Stimulated activated CD8-positive, alpha-beta memory T cell treated with anti-CD3 and anti-CD28 coated beads, Interleukin-4, amount 100 ng/mL, for 1 hour (primary cell): ENCODE data around the gene SRSF1.
"Not testable (repeated sequence)": the region's sequence is repeated elsewhere in the genome, so short reads cannot be mapped to it uniquely, and the experiment has no call there.

Experiments used
- DNase-seq, 2 donors: peaks; one replicate each; pipeline ENCODE4 v3.0.0-alpha.2; 2020; ENCODE audit warnings: low read depth in 2 of 2, low spot score in 1 of 2

SRSF1 gene

GRCh38 chr17:58006924-58007780, at the start of gene SRSF1:
TSS of gene SRSF1 (minus strand) at chr17:58007246. CDS start at chr17:58007137, 109 bp downstream.
- DNase-seq = peak; percentile 89 to 97

- no peak for DNase-seq
These were observed 49.4 kb upstream of the SRSF1 start for GRCh38 chr17:58056476-58056875.

GRCh38 chr17:58054641-58055040, 47.6 kb upstream of the SRSF1 start:
- no peak for DNase-seq

- no peak for DNase-seq
These were observed 46.1 kb upstream of the SRSF1 start for GRCh38 chr17:58052945-58053715.

- DNase-seq = no peak
These were observed 45.4 kb upstream of the SRSF1 start for GRCh38 chr17:58052407-58052806.

- no peak for DNase-seq
These were observed 44.4 kb upstream of the SRSF1 start for GRCh38 chr17:58051468-58051867.

- DNase-seq = no peak
These were observed 43.9 kb upstream of the SRSF1 start for GRCh38 chr17:58050966-58051365.

GRCh38 chr17:58049533-58049932, 42.5 kb upstream of the SRSF1 start:
- DNase-seq = no peak

- no peak for DNase-seq
These were observed 40.5 kb upstream of the SRSF1 start for GRCh38 chr17:58047376-58048150.

GRCh38 chr17:58046239-58047094, 39.4 kb upstream of the SRSF1 start:
- no peak for DNase-seq

- not testable (repeated sequence) for DNase-seq
These were observed 37.2 kb upstream of the SRSF1 start for GRCh38 chr17:58044256-58044655.

- no peak for DNase-seq
These were observed 36.5 kb upstream of the SRSF1 start for GRCh38 chr17:58043221-58044181.

GRCh38 chr17:58041161-58041560, 34.1 kb upstream of the SRSF1 start:
- DNase-seq = no peak

- no peak for DNase-seq
These were observed 33.3 kb upstream of the SRSF1 start for GRCh38 chr17:58040386-58040785.

- DNase-seq = no peak
These were observed 32.9 kb upstream of the SRSF1 start for GRCh38 chr17:58039975-58040374.

GRCh38 chr17:58032691-58033415, 25.8 kb upstream of the SRSF1 start:
- no peak for DNase-seq

- no peak for DNase-seq
These were observed 21.5 kb upstream of the SRSF1 start for GRCh38 chr17:58028578-58028977.

- DNase-seq = no peak
These were observed 13.4 kb upstream of the SRSF1 start for GRCh38 chr17:58020401-58020800.

- DNase-seq = no peak
These were observed 12.5 kb upstream of the SRSF1 start for GRCh38 chr17:58019521-58019920.
